H9 (cell line): ENCODE measurements around the gene CACNA1I. TPM values are rescaled to one million over a fixed set of nuclear protein-coding genes. Genes with fewer than 3 reads are reported as not detected.

Experiments
- DNase-seq: peaks from one replicate; pipeline ENCODE4 v3.0.0-alpha.2; 2017
- H2AFZ ChIP-seq: one replicate; pipeline ENCODE4 v1.6.1; 2013; ENCODE audit warnings: mild to moderate bottlenecking, low read length, control low read depth, moderate library complexity
- H2AK5ac ChIP-seq: 2 replicates; pipeline ENCODE4 v1.6.1; 2013; ENCODE audit warnings: low read length, control low read depth, mixed read lengths; ENCODE audit not compliant: insufficient read length
- H2BK120ac ChIP-seq: one replicate; pipeline ENCODE4 v1.6.1; 2013; ENCODE audit warnings: low read depth, mild to moderate bottlenecking, low read length, control low read depth, inconsistent platforms; ENCODE audit not compliant: poor library complexity, severe bottlenecking
- H2BK12ac ChIP-seq: 2 replicates; pipeline ENCODE4 v1.6.1; 2013; ENCODE audit warnings: low read length, control low read depth, mixed read lengths, low read depth; ENCODE audit not compliant: insufficient read length
- H2BK15ac ChIP-seq: 2 replicates; pipeline ENCODE4 v1.6.1; 2013; ENCODE audit warnings: low read depth, low read length, control low read depth
- H2BK20ac ChIP-seq: one replicate; pipeline ENCODE4 v1.6.1; 2013; ENCODE audit warnings: low read depth, mild to moderate bottlenecking, low read length, control low read depth, inconsistent platforms; ENCODE audit not compliant: poor library complexity, severe bottlenecking
- H2BK5ac ChIP-seq: 2 replicates; pipeline ENCODE4 v1.6.1; 2013; ENCODE audit warnings: low read length, control low read depth, mixed read lengths; ENCODE audit not compliant: insufficient read length
- H3K14ac ChIP-seq: 2 replicates; pipeline ENCODE4 v1.6.1; 2013; ENCODE audit warnings: low read length, control low read depth; ENCODE audit not compliant: insufficient read depth
- H3K18ac ChIP-seq: 2 replicates; pipeline ENCODE4 v1.6.1; 2013; ENCODE audit warnings: low read depth, mild to moderate bottlenecking, mixed read lengths, low read length, control low read depth; ENCODE audit not compliant: insufficient read length
- H3K23ac ChIP-seq: 2 replicates; pipeline ENCODE4 v1.6.1; 2013; ENCODE audit warnings: low read length, control low read depth, mixed read lengths, low read depth; ENCODE audit not compliant: insufficient read length
- H3K23me2 ChIP-seq: 2 replicates; pipeline ENCODE4 v1.6.1; 2013; ENCODE audit warnings: low read depth, mild to moderate bottlenecking, mixed read lengths, low read length, control low read depth; ENCODE audit not compliant: insufficient read length, poor library complexity, severe bottlenecking
- H3K27ac ChIP-seq: 2 replicates; pipeline ENCODE4 v1.5.1; 2013; ENCODE audit warnings: low read length, control low read depth, mixed read lengths, low read depth; ENCODE audit not compliant: insufficient read length
- H3K27me3 ChIP-seq: 2 replicates; pipeline ENCODE4 v1.6.1; 2013; ENCODE audit warnings: low read length, control low read depth, inconsistent platforms; ENCODE audit not compliant: insufficient read depth
- H3K4ac ChIP-seq: 2 replicates; pipeline ENCODE4 v1.6.1; 2013; ENCODE audit warnings: low read depth, mild to moderate bottlenecking, control low read depth, inconsistent platforms, low read length, moderate library complexity
- H3K4me1 ChIP-seq: 2 replicates; pipeline ENCODE4 v1.6.1; 2013; ENCODE audit warnings: low read length, control low read depth, inconsistent platforms; ENCODE audit not compliant: insufficient read depth
- H3K4me2 ChIP-seq: 2 replicates; pipeline ENCODE4 v1.6.1; 2013; ENCODE audit warnings: low read length, control low read depth, mixed read lengths; ENCODE audit not compliant: insufficient read length, insufficient read depth
- H3K56ac ChIP-seq: 2 replicates; pipeline ENCODE4 v1.6.1; 2013; ENCODE audit warnings: low read depth, mild to moderate bottlenecking, mixed read lengths, low read length, control low read depth; ENCODE audit not compliant: insufficient read length
- H3K79me1 ChIP-seq: 2 replicates; pipeline ENCODE4 v1.6.1; 2013; ENCODE audit warnings: low read depth, mild to moderate bottlenecking, moderate library complexity, low read length, control low read depth, inconsistent platforms; ENCODE audit not compliant: insufficient read depth, poor library complexity, severe bottlenecking
- H3K79me2 ChIP-seq: 2 replicates; pipeline ENCODE4 v1.6.1; 2013; ENCODE audit warnings: low read length, control low read depth, inconsistent platforms; ENCODE audit not compliant: insufficient read depth
- H3K9ac ChIP-seq: 2 replicates; pipeline ENCODE4 v1.6.1; 2013; ENCODE audit warnings: low read length, control low read depth, mixed read lengths; ENCODE audit not compliant: insufficient read length; ENCODE audit errors: extremely low read depth
- H3K9me3 ChIP-seq: one replicate; pipeline ENCODE4 v1.6.1; 2013; ENCODE audit warnings: low read depth, low read length, inconsistent platforms; ENCODE audit not compliant: control insufficient read depth
- H3T11ph ChIP-seq: one replicate; pipeline ENCODE4 v1.6.1; 2013; ENCODE audit warnings: mild to moderate bottlenecking, low read length, control low read depth, inconsistent platforms
- H4K20me1 ChIP-seq: one replicate; pipeline ENCODE4 v1.6.1; 2013; ENCODE audit not compliant: control insufficient read depth, insufficient read length, insufficient read depth
- H4K5ac ChIP-seq: 2 replicates; pipeline ENCODE4 v1.6.1; 2013; ENCODE audit warnings: low read depth, mild to moderate bottlenecking, mixed read lengths, low read length, control low read depth; ENCODE audit not compliant: insufficient read length
- H4K8ac ChIP-seq: replicated peaks from 2 replicates; pipeline ENCODE4 v1.6.1; 2013; ENCODE audit warnings: low read length, control low read depth, mixed read lengths, low read depth; ENCODE audit not compliant: insufficient read length
- H4K91ac ChIP-seq: 2 replicates; pipeline ENCODE4 v1.6.1; 2013; ENCODE audit warnings: low read depth, mild to moderate bottlenecking, moderate library complexity, mixed read lengths, low read length, control low read depth; ENCODE audit not compliant: insufficient read length
- H3K27ac Mint-ChIP-seq, 3 experiments: 2 replicates in 2 of 3; 3 replicates in 1 of 3; pipeline ENCODE4 v1.8.0; 2020 to 2021; ENCODE audit warnings: mixed read lengths in 3 of 3, mild to moderate bottlenecking in 1 of 3, moderate library complexity in 1 of 3
- H3K27me3 Mint-ChIP-seq: 2 replicates; pipeline ENCODE4 v1.8.0; 2021; ENCODE audit warnings: low read depth, mild to moderate bottlenecking, moderate library complexity, mixed read lengths
- H3K36me3 Mint-ChIP-seq, 3 experiments: 2 replicates in 2 of 3; 3 replicates in 1 of 3; pipeline ENCODE4 v1.8.0; 2020 to 2021; ENCODE audit warnings: low read depth in 3 of 3, mixed read lengths in 3 of 3; ENCODE audit not compliant: insufficient read depth in 1 of 3
- H3K4me1 Mint-ChIP-seq, 2 experiments: 2 replicates each; pipeline ENCODE4 v1.8.0; 2020; ENCODE audit warnings: mixed read lengths in 2 of 2
- H3K4me3 Mint-ChIP-seq, 2 experiments: 2 replicates in 1 of 2; 3 replicates in 1 of 2; pipeline ENCODE4 v1.8.0; 2020 to 2021; ENCODE audit warnings: mild to moderate bottlenecking in 2 of 2, mixed read lengths in 2 of 2, moderate library complexity in 1 of 2
- H3K9me3 Mint-ChIP-seq, 2 experiments: 2 replicates in 1 of 2; 3 replicates in 1 of 2; pipeline ENCODE4 v1.8.0; 2020; ENCODE audit warnings: mild to moderate bottlenecking in 2 of 2, mixed read lengths in 2 of 2, moderate library complexity in 1 of 2
- WGBS: extraction: QIAGEN DNeasy Blood & Tissue Kit; methylation state at CpG from one replicate; pipeline ENCODE4 v1.1.7; 2013; ENCODE audit warnings: missing lambda C conversion rate, low lambda C conversion rate, mixed read lengths; ENCODE audit not compliant: insufficient read length; ENCODE audit errors: extremely low coverage; 5-methylcytosine and 5-hydroxymethylcytosine counted together
- total RNA-seq: library from RNA; stranded (reverse); gene quantifications from 2 replicates; pipeline ENCODE4 v1.2.1, GENCODE V29; 2021
- TF ChIP-seq, protein P1 (sequence below): fragments of 200-600 bp; sonication (generic); conservative IDR thresholded peaks from 3 replicates; pipeline ENCODE4 v1.8.0; 2021; ENCODE audit warnings: antibody characterized with exemption, mild to moderate bottlenecking

CACNA1I gene
- total RNA-seq, 1 experiment from 2014 or later = 0.50 TPM

DNA sequence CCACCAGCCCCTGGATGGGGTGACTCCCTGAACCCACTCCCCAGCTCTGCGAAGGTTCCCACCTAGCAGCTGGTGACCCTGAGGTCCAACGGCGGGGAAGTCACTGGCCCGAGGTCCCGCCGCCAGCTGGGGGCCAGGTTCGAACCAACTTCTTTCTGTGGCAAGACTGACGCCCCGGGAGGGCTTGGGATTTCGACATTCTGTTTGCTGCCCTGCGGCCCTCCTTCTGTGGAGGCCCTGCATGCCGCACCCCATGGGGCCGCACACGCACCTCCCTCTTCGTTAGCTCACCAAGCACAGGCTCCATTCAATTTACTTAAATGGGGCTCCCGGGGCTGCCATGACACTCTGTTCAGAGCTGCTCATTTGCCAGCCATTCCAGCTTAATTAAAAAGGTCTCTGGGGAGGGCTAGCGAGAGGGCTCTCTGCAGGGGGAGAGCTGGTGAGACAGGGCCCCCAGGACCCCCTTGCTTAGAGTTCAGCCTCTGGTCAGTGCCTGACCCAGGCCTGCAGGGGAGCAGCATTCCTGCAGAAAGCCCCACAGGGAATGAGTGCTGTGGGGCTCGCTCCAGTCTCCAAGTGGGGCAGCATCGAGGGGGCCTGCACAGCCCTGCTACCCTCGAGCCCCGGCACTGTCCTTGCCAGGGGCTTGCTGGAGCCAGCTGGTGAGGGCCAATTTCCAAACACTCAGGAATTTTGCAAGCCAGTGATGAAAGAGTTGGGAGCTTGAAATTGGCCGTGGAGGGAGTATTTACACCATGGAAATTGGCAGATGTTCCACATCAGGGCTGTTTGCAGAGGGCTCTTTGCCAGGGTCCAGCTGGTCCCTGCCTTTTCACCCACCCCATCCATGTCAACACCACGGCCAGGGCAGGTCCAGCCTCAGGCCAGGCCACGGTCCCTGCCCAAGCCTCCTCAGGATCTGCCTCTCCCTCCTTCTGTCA lies 80.8 kb downstream of the CACNA1I start:
- WGBS = no CpG with 5 or more reads among the region's 24 CpGs
- Histone ChIP-seq H3K23me2 (no peaks in the 10 kb centered on the region), H2AK5ac (no peak overlapping the region), H3K56ac (no peak overlapping the region), H3K9me3 (no peaks in the 10 kb centered on the region), H3K4me2 (no peak overlapping the region), H3T11ph (no peak overlapping the region), H3K14ac (no peak overlapping the region), H2AFZ (no peak overlapping the region), H3K9ac (no peak overlapping the region), H2BK12ac (no peak overlapping the region), H2BK120ac (no peak overlapping the region), H2BK15ac (no peak overlapping the region), H4K8ac (no peak overlapping the region), H3K4me1 (no peaks in the 10 kb centered on the region), H3K27me3 (no peaks in the 10 kb centered on the region), H2BK5ac (no peak overlapping the region), H3K18ac (no peak overlapping the region), H3K4ac (no peak overlapping the region), H3K27ac (no peak overlapping the region), H4K20me1 (no peaks in the 10 kb centered on the region), H2BK20ac (no peak overlapping the region), H4K91ac (no peak overlapping the region), H3K79me1 (no peaks in the 10 kb centered on the region), H4K5ac (no peak overlapping the region), H3K23ac (no peak overlapping the region), H3K79me2 (no peaks in the 10 kb centered on the region)
- H3K9me3 Mint-ChIP-seq = no peaks in the 10 kb centered on the region; a peak in 1 of 5 replicates
- TF ChIP-seq, protein P1, sequence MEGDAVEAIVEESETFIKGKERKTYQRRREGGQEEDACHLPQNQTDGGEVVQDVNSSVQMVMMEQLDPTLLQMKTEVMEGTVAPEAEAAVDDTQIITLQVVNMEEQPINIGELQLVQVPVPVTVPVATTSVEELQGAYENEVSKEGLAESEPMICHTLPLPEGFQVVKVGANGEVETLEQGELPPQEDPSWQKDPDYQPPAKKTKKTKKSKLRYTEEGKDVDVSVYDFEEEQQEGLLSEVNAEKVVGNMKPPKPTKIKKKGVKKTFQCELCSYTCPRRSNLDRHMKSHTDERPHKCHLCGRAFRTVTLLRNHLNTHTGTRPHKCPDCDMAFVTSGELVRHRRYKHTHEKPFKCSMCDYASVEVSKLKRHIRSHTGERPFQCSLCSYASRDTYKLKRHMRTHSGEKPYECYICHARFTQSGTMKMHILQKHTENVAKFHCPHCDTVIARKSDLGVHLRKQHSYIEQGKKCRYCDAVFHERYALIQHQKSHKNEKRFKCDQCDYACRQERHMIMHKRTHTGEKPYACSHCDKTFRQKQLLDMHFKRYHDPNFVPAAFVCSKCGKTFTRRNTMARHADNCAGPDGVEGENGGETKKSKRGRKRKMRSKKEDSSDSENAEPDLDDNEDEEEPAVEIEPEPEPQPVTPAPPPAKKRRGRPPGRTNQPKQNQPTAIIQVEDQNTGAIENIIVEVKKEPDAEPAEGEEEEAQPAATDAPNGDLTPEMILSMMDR = no peak
- no peak overlapping the region for H3K4me3 Mint-ChIP-seq
- H3K4me1 Mint-ChIP-seq = peaks cover 2 to 4% of the 10 kb centered on the region in 2 experiments; a peak in 1 of 4 replicates
- H3K36me3 Mint-ChIP-seq = no peaks in the 10 kb centered on the region
- no peak for DNase-seq
- peaks cover 7% of the 10 kb centered on the region for H3K27me3 Mint-ChIP-seq
- H3K27ac Mint-ChIP-seq = no peak overlapping the region
